Spleen (tissue), 11 donors: Measurements from ENCODE around the gene ITGB8. TPM values are rescaled to one million over a fixed set of nuclear protein-coding genes. Genes with fewer than 3 reads are reported as not detected.

ENCODE experiments used
- DNase-seq: peaks from one replicate; pipeline ENCODE4 v3.0.0-alpha.2; 2020
- H3K27ac ChIP-seq, 8 donors: fragments of 200-600 bp; sonication (generic) in 7 of 8; 1 replicate in 4 of 8; 2 replicates in 4 of 8; pipeline versions ENCODE4 v1.5.0 to v1.8.0; 2016 to 2021; ENCODE audit warnings: inconsistent platforms in 4 of 8, mild to moderate bottlenecking in 4 of 8, moderate library complexity in 1 of 8
- H3K27me3 ChIP-seq, 7 donors: fragments of 200-600 bp; sonication (generic) in 6 of 7; replicated peaks in 1 of 7; 1 replicate in 4 of 7; 2 replicates in 3 of 7; pipeline versions ENCODE4 v1.5.0 to v1.8.0; 2016 to 2021; ENCODE audit warnings: inconsistent platforms in 3 of 7, mild to moderate bottlenecking in 1 of 7
- H3K36me3 ChIP-seq, 6 donors: fragments of 200-600 bp; sonication (generic) in 5 of 6; 1 replicate in 4 of 6; 2 replicates in 2 of 6; pipeline versions ENCODE4 v1.5.0 to v1.8.0; 2016 to 2021; ENCODE audit warnings: inconsistent platforms in 2 of 6
- H3K4me1 ChIP-seq, 6 donors: fragments of 200-600 bp; sonication (generic) in 5 of 6; 1 replicate in 3 of 6; 2 replicates in 3 of 6; pipeline versions ENCODE4 v1.5.0 to v1.8.0; 2016 to 2021; ENCODE audit warnings: inconsistent platforms in 3 of 6
- H3K4me3 ChIP-seq, 8 donors: fragments of 200-600 bp; sonication (generic) in 7 of 8; 1 replicate in 4 of 8; 2 replicates in 4 of 8; pipeline versions ENCODE4 v1.5.0 to v1.8.0; 2016 to 2021; ENCODE audit warnings: inconsistent platforms in 4 of 8, mild to moderate bottlenecking in 4 of 8, moderate library complexity in 2 of 8
- H3K9me3 ChIP-seq, 8 donors: fragments of 200-600 bp; sonication (generic) in 7 of 8; 1 replicate in 4 of 8; 2 replicates in 4 of 8; pipeline versions ENCODE4 v1.5.0 to v1.8.0; 2016 to 2021; ENCODE audit warnings: inconsistent platforms in 4 of 8
- CTCF ChIP-seq, 11 experiments: fragments of 200-600 bp in 7 of 11; fragments of 450-650 bp in 4 of 11; sonication (generic) in 4 of 11; IDR thresholded peaks in 8 of 11; conservative IDR thresholded peaks in 3 of 11; 1 replicate in 7 of 11; 2 replicates in 4 of 11; pipeline versions ENCODE4 v1.4.0 to v1.8.0; 2016 to 2021; ENCODE audit warnings: antibody characterized with exemption in 11 of 11, inconsistent platforms in 4 of 11, mild to moderate bottlenecking in 1 of 11
- POLR2A ChIP-seq, 3 donors: fragments of 450-650 bp; IDR thresholded peaks; one replicate each; pipeline ENCODE4 v1.5.1; 2017; ENCODE audit warnings: antibody characterized with exemption in 3 of 3, mild to moderate bottlenecking in 1 of 3
- POLR2AphosphoS5 ChIP-seq, 3 donors: sonication (generic); formaldehyde crosslinking; IDR thresholded peaks; one replicate each; pipeline ENCODE4 v1.5.1; 2017; ENCODE audit warnings: antibody characterized with exemption in 3 of 3
- WGBS, 5 donors: extraction: QIAGEN DNeasy Blood & Tissue Kit in 3 of 5; methylation state at CpG; one replicate each; pipeline versions ENCODE4 v1.1.5 to v1.1.7; 2013 to 2018; 5-methylcytosine and 5-hydroxymethylcytosine counted together
- intact Hi-C: fragments of 100-400 bp; cut with DNase I; formaldehyde crosslinking; loops from one replicate; pipeline ENCODE4 v1.15.0; 2023; ENCODE audit warnings: low total_unique reads
- polyA plus RNA-seq, 3 donors: library from polyadenylated mRNA; stranded (reverse); fragments of 200-250 nt; gene quantifications; one replicate each; pipeline ENCODE4 v1.2.1, GENCODE V29; 2013
- total RNA-seq, 7 donors: library from RNA; depleted of rRNA in 3 of 7; stranded (reverse); fragments of >200 nt in 3 of 7; fragmentation: NEBNext Ultra II Directional in 4 of 7; extraction: Animal tissue kit (Norgen Biotek cat#: 25700) in 4 of 7; gene quantifications; one replicate each; pipeline versions ENCODE4 v1.1.0 to v1.2.1, GENCODE V29; 2016 to 2021
- donor health status: healthy with polysubstance abuse.
- donor health status: DM: no; HTN: no; CAD: no; lungs with moderate emphysema.
- donor health status: DM: no; HTN: no; CAD: no.
- donor health status: Bipolar disorder and iron deficiency.
- donor health status: healthy.
- donor health status: DM: no; HTN: no; CAD: no.
- donor health status: DM: yes; HTN: yes; CAD: no.

ITGB8 gene
- total and polyA plus RNA-seq, 10 donors: 0.11 to 1.1 (median 0.28) TPM

GRCh38 chr7:20304366-20304765, 26.3 kb upstream of the ITGB8 start:
- no peak for TF ChIP-seq POLR2A (IDR thresholded peaks at IDR 0.05)
- no peak for TF ChIP-seq POLR2AphosphoS5 (IDR thresholded peaks at IDR 0.05)
- no peak for TF ChIP-seq CTCF (IDR thresholded peaks at IDR 0.05 in 8 of 11, conservative IDR thresholded peaks at IDR 0.05 in 3 of 11)
- WGBS, 5 donors: 88 to 94% (median 89%) methylated on average over 4 of the region's 4 CpGs
- H3K27me3 ChIP-seq: no peaks in the 10 kb centered on the region
- H3K27ac ChIP-seq: no peak overlapping the region
- DNase-seq: no peak
- intact Hi-C loops: no loop called here
- no peaks in the 10 kb centered on the region for H3K36me3 ChIP-seq
- H3K4me1 ChIP-seq: no peaks in the 10 kb centered on the region
- no peaks in the 10 kb centered on the region for H3K9me3 ChIP-seq
- no peak overlapping the region for H3K4me3 ChIP-seq

GRCh38 chr7:20305726-20306125, 25.0 kb upstream of the ITGB8 start:
- Histone ChIP-seq H3K27ac (no peak overlapping the region), H3K27me3 (no peaks in the 10 kb centered on the region), H3K36me3 (no peaks in the 10 kb centered on the region), H3K4me3 (no peak overlapping the region), H3K4me1 (no peaks in the 10 kb centered on the region), H3K9me3 (no peaks in the 10 kb centered on the region)
- no peak for DNase-seq
- TF ChIP-seq POLR2AphosphoS5 (IDR thresholded peaks at IDR 0.05) (no peak), CTCF (IDR thresholded peaks at IDR 0.05 in 8 of 11, conservative IDR thresholded peaks at IDR 0.05 in 3 of 11) (no peak), POLR2A (IDR thresholded peaks at IDR 0.05) (no peak)
- intact Hi-C loops: no loop called here
- WGBS, 5 donors: 86 to 98% (median 92%) methylated on average over 1 of the region's 1 CpG

GRCh38 chr7:20306180-20306946, 24.3 kb upstream of the ITGB8 start:
- no peak for DNase-seq
- Histone ChIP-seq H3K9me3 (no peaks in the 10 kb centered on the region), H3K27me3 (no peaks in the 10 kb centered on the region), H3K4me1 (no peaks in the 10 kb centered on the region), H3K4me3 (no peak overlapping the region), H3K27ac (no peak overlapping the region), H3K36me3 (no peaks in the 10 kb centered on the region)
- WGBS, 5 donors: 85 to 88% (median 86%) methylated on average over 5 of the region's 5 CpGs
- TF ChIP-seq CTCF (IDR thresholded peaks at IDR 0.05 in 8 of 11, conservative IDR thresholded peaks at IDR 0.05 in 3 of 11) (no peak), POLR2A (IDR thresholded peaks at IDR 0.05) (no peak), POLR2AphosphoS5 (IDR thresholded peaks at IDR 0.05) (no peak)
- intact Hi-C loops: no loop called here

GRCh38 chr7:20307119-20307518, 23.6 kb upstream of the ITGB8 start:
- no peaks in the 10 kb centered on the region for H3K27me3 ChIP-seq
- DNase-seq: no peak
- no peak for TF ChIP-seq POLR2A (IDR thresholded peaks at IDR 0.05)
- TF ChIP-seq CTCF (IDR thresholded peaks at IDR 0.05 in 8 of 11, conservative IDR thresholded peaks at IDR 0.05 in 3 of 11): no peak
- TF ChIP-seq POLR2AphosphoS5 (IDR thresholded peaks at IDR 0.05): no peak
- H3K4me1 ChIP-seq: no peaks in the 10 kb centered on the region
- no peaks in the 10 kb centered on the region for H3K36me3 ChIP-seq
- no peak overlapping the region for H3K27ac ChIP-seq
- WGBS, 5 donors: 76 to 81% (median 78%) methylated on average over 2 of the region's 2 CpGs
- no peak overlapping the region for H3K4me3 ChIP-seq
- intact Hi-C loops: no loop called here
- H3K9me3 ChIP-seq: no peaks in the 10 kb centered on the region
